GM12878 (cell line): ENCODE results near the gene ASAP3. TPM values are rescaled to one million over a fixed set of nuclear protein-coding genes. Genes with fewer than 3 reads are reported as not detected.

Source experiments
- ATAC-seq: fragments of 200-7000 bp; cut with Tn5 transposase; 3 replicates; pipeline ENCODE4 v1.9.1; 2020; ENCODE audit warnings: mild to moderate bottlenecking, moderate library complexity
- BruUV-seq: library from RNA; stranded (reverse); fragments of 400-500 nt; replicated peaks from 2 replicates; lab custom pipeline; 2021; lab: Mats Ljungman, UMichigan
- CTCF ChIA-PET: fragments of 300-600 bp; sonication (Branson Sonifier 250); formaldehyde crosslinking; extraction: SDS; loops from one replicate; lab custom pipeline; 2021; ENCODE audit warnings: inconsistent platforms; lab: Yijun Ruan, JAX
- POLR2A ChIA-PET: fragments of 350-600 bp; formaldehyde crosslinking; extraction: SDS; loops from one replicate; lab custom pipeline; 2021; ENCODE audit warnings: inconsistent platforms; lab: Charles Lee
- RAD21 ChIA-PET: fragments of 300-600 bp; sonication (Branson Sonifier 250); formaldehyde crosslinking; loops from one replicate; lab custom pipeline; 2023; ENCODE audit warnings: antibody characterized with exemption; ENCODE audit not compliant: unreplicated experiment; lab: Charles Lee
- SMC1A ChIA-PET: fragments of 300-600 bp; sonication (Branson Sonifier 250); formaldehyde crosslinking; loops from one replicate; lab custom pipeline; 2023; ENCODE audit not compliant: unreplicated experiment, uncharacterized antibody; lab: Charles Lee
- DNase-seq: peaks from one replicate; pipeline ENCODE4 v3.0.0-alpha.2; 2011; ENCODE audit warnings: low read depth, low spot score
- FAIRE-seq: peaks from 3 replicates; lab custom pipeline; 2011; peaks lifted over from hg19 to GRCh38; lab: Jason Lieb, UNC
- H2AFZ ChIP-seq: 2 replicates; pipeline ENCODE4 v1.6.0; 2011; ENCODE audit warnings: low read depth, low read length, control low read depth; ENCODE audit not compliant: control insufficient read depth
- H3K27ac ChIP-seq: 2 replicates; pipeline ENCODE4 v1.5.1; 2011; ENCODE audit warnings: control low read depth; ENCODE audit not compliant: control insufficient read depth, insufficient read depth
- H3K27me3 ChIP-seq, 2 experiments: replicated peaks in 1 of 2; 2 replicates each; pipeline versions ENCODE4 v1.6.0 to v1.6.1; 2011; ENCODE audit warnings: low read length in 1 of 2; ENCODE audit not compliant: control insufficient read depth in 2 of 2, insufficient read depth in 2 of 2
- H3K36me3 ChIP-seq, 2 experiments: 2 replicates each; pipeline ENCODE4 v1.5.1; 2011; ENCODE audit warnings: low read length in 1 of 2; ENCODE audit not compliant: control insufficient read depth in 2 of 2, insufficient read depth in 2 of 2
- H3K4me1 ChIP-seq: 2 replicates; pipeline ENCODE4 v1.6.1; 2011; ENCODE audit warnings: mild to moderate bottlenecking, low read length, moderate library complexity, mixed read lengths; ENCODE audit not compliant: control insufficient read depth, insufficient read depth
- H3K4me2 ChIP-seq: 2 replicates; pipeline ENCODE4 v1.6.0; 2011; ENCODE audit warnings: control low read depth; ENCODE audit not compliant: control insufficient read depth, insufficient read depth
- H3K4me3 ChIP-seq: fragments of 200-600 bp; sonication (generic); 2 replicates; pipeline ENCODE4 v1.5.1; 2016
- H3K79me2 ChIP-seq: 2 replicates; pipeline ENCODE4 v1.6.0; 2011; ENCODE audit warnings: low read length; ENCODE audit not compliant: control insufficient read depth, insufficient read depth
- H3K9ac ChIP-seq: 2 replicates; pipeline ENCODE4 v1.8.0; 2011; ENCODE audit warnings: low read length, control low read depth, mixed read lengths; ENCODE audit not compliant: control insufficient read depth, insufficient read depth
- H3K9me3 ChIP-seq: replicated peaks from 3 replicates; pipeline ENCODE4 v1.5.1; 2011; ENCODE audit warnings: mild to moderate bottlenecking, low read length; ENCODE audit not compliant: control insufficient read depth, insufficient read depth
- H4K20me1 ChIP-seq: 2 replicates; pipeline ENCODE4 v1.6.0; 2011; ENCODE audit not compliant: control insufficient read depth, insufficient read depth
- BHLHE40 ChIP-seq, 2 experiments: fragments of 450-650 bp in 1 of 2; IDR thresholded peaks; 2 replicates each; pipeline ENCODE4 v1.6.1; 2011 to 2017; ENCODE audit warnings: low read depth in 2 of 2, borderline replicate concordance in 1 of 2, improper control_type of control experiment in 1 of 2, low read length in 1 of 2, mild to moderate bottlenecking in 1 of 2
- DPF2 ChIP-seq: fragments of 450-650 bp; IDR thresholded peaks from 2 replicates; pipeline ENCODE4 v1.6.1; 2017; ENCODE audit warnings: mild to moderate bottlenecking
- GABPA ChIP-seq: IDR thresholded peaks from 2 replicates; pipeline ENCODE4 v1.6.1; 2014; ENCODE audit warnings: antibody characterized with exemption, low read depth, mild to moderate bottlenecking, inconsistent platforms
- HDAC6 ChIP-seq: fragments of 200-600 bp; sonication (generic); IDR thresholded peaks from one replicate; pipeline ENCODE4 v1.8.0; 2017; ENCODE audit warnings: antibody characterized with exemption; ENCODE audit not compliant: unreplicated experiment
- HDGF ChIP-seq: fragments of 450-650 bp; IDR thresholded peaks from 2 replicates; pipeline ENCODE4 v1.6.1; 2016; ENCODE audit warnings: antibody characterized with exemption
- HSF1 ChIP-seq: fragments of 150-350 bp; IDR thresholded peaks from 2 replicates; pipeline ENCODE4 v1.6.1; 2014; ENCODE audit warnings: mild to moderate bottlenecking, low read depth, low read length
- KLF5 ChIP-seq: fragments of 450-650 bp; IDR thresholded peaks from 2 replicates; pipeline ENCODE4 v1.6.1; 2014; ENCODE audit warnings: mild to moderate bottlenecking; ENCODE audit not compliant: partially characterized antibody
- MLLT1 ChIP-seq: fragments of 450-650 bp; IDR thresholded peaks from 2 replicates; pipeline ENCODE4 v1.6.1; 2016; ENCODE audit warnings: mild to moderate bottlenecking
- NBN ChIP-seq: fragments of 450-650 bp; IDR thresholded peaks from 2 replicates; pipeline ENCODE4 v1.6.1; 2016
- RFX5 ChIP-seq: IDR thresholded peaks from 2 replicates; pipeline ENCODE4 v1.6.1; 2011; ENCODE audit warnings: low read depth, low read length, improper control_type of control experiment
- SREBF1 ChIP-seq: IDR thresholded peaks from 2 replicates; pipeline ENCODE4 v1.6.1; 2012; ENCODE audit warnings: mild to moderate bottlenecking, low read length
- ZNF217 ChIP-seq: fragments of 450-650 bp; IDR thresholded peaks from 2 replicates; pipeline ENCODE4 v1.6.1; 2017; ENCODE audit warnings: antibody characterized with exemption, mild to moderate bottlenecking
- ZNF24 ChIP-seq: fragments of 450-650 bp; IDR thresholded peaks from 2 replicates; pipeline ENCODE4 v1.6.1; 2017; ENCODE audit warnings: antibody characterized with exemption, mild to moderate bottlenecking
- WGBS: methylation state at CpG from one replicate; pipeline ENCODE4 v1.1.6; 2016; ENCODE audit warnings: low lambda C conversion rate; ENCODE audit not compliant: insufficient replicate concordance, insufficient coverage; ENCODE audit errors: missing lambda C conversion rate; 5-methylcytosine and 5-hydroxymethylcytosine counted together
- in situ Hi-C: fragments of 300-500 bp; cut with MboI; formaldehyde crosslinking; loops from 9 replicates; pipeline ENCODE4 v1.14.3; 2018; ENCODE audit warnings: mixed read lengths
- intact Hi-C: fragments of 100-400 bp; cut with micrococcal nuclease; formaldehyde crosslinking; loops from one replicate; pipeline ENCODE4 v1.14.2; 2022; ENCODE audit not compliant: unreplicated experiment
- polyA plus RNA-seq, 11 experiments: library from polyadenylated mRNA; depleted of rRNA in 4 of 11; unstranded in 6 of 11; stranded (reverse) in 5 of 11; fragments of >200 nt; fragmentation: Nextera tagmentation in 4 of 11; fragmentation: Illumina TruSeq in 1 of 11; extraction: Ambion mirVana in 4 of 11; extraction: Trizol in 1 of 11; gene quantifications; 1 replicate in 1 of 11; 2 replicates in 10 of 11; pipeline versions ENCODE4 v1.2.1 to v1.2.3, GENCODE V29; 2011 to 2016; ENCODE audit warnings: inconsistent platforms in 2 of 11, missing spikeins in 2 of 11, low read depth in 1 of 11
- total RNA-seq, 4 experiments: library from RNA; depleted of rRNA in 3 of 4; stranded (reverse); fragments of >200 nt in 3 of 4; fragmentation: Illumina TruSeq in 1 of 4; extraction: Trizol in 1 of 4; gene quantifications; 2 replicates each; pipeline versions ENCODE4 v1.2.1 to v1.2.3, GENCODE V29; 2013 to 2021
- TF ChIP-seq, protein P1 (sequence below): IDR thresholded peaks from 2 replicates; pipeline ENCODE4 v1.6.1; 2011; ENCODE audit warnings: borderline replicate concordance, low read depth, mild to moderate bottlenecking, moderate library complexity, low read length; ENCODE audit not compliant: insufficient read depth, poor library complexity, severe bottlenecking
- TF ChIP-seq, protein P2 (sequence below): IDR thresholded peaks from 2 replicates; pipeline ENCODE4 v1.6.1; 2012; ENCODE audit warnings: low read depth, low read length, improper control_type of control experiment
- TF ChIP-seq, protein P3 (sequence below): fragments of 450-650 bp; IDR thresholded peaks from 2 replicates; pipeline ENCODE4 v1.6.1; 2016; ENCODE audit warnings: mild to moderate bottlenecking

Gene ASAP3
- total and polyA plus RNA-seq, 10 of the 15 experiments (the other 5 are each of a cell fraction or from before 2014, with no cell fraction given), result 0.04 to 0.92 (median 0.34) TPM; not detected in 1

DNA sequence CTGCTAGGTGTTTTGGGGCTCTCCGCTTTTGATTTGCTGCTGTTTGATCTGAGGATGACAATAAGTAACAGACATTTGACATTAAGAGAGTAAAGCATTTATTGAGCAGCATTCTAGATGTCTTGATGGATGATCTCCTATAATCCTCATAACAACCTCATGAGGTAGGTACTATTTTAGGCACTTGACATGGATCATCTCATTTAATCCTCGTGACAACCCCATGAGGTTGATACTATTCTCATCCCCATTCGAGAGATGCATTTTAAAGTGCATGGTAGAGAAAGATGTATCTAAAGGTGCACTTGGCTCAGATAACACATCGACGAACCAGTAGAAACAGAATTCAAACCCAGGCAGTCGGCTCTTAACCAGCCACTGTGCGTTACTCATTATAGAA is 86.1 kb downstream of the ASAP3 start (continued):
- TF ChIP-seq, protein P1, sequence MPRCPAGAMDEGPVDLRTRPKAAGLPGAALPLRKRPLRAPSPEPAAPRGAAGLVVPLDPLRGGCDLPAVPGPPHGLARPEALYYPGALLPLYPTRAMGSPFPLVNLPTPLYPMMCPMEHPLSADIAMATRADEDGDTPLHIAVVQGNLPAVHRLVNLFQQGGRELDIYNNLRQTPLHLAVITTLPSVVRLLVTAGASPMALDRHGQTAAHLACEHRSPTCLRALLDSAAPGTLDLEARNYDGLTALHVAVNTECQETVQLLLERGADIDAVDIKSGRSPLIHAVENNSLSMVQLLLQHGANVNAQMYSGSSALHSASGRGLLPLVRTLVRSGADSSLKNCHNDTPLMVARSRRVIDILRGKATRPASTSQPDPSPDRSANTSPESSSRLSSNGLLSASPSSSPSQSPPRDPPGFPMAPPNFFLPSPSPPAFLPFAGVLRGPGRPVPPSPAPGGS, result no peak
- TF ChIP-seq HDGF, result no peak
- TF ChIP-seq DPF2, result no peak

- H3K27me3 ChIP-seq, result peaks cover 0 to 2% of the 10 kb centered on the region in 2 experiments; a peak in 1 of 4 replicates
- H4K20me1 ChIP-seq, result no peaks in the 10 kb centered on the region
- SMC1A ChIA-PET, result no interaction called here
- no peak overlapping the region for H2AFZ ChIP-seq
- POLR2A ChIA-PET, result interaction anchor here (0.7 kb wide), 1 partner anchor 378 kb away, joined by 5 read pairs; no protein-coding TSS in a partner anchor
- CTCF ChIA-PET, result interaction anchor here (1.0 kb wide), 1 partner anchor 8 kb away, joined by 3 read pairs; no protein-coding TSS in a partner anchor
- no TSS peak for BruUV-seq
- no peak overlapping the region for H3K9ac ChIP-seq
- no peak overlapping the region for H3K27ac ChIP-seq
- H3K9me3 ChIP-seq, result no peaks in the 10 kb centered on the region
- H3K79me2 ChIP-seq, result no peaks in the 10 kb centered on the region
- H3K4me2 ChIP-seq, result no peak overlapping the region
- WGBS, result 21% methylated on average over 2 of the region's 2 CpGs
- no peak for ATAC-seq
- FAIRE-seq, result no peak
- no peaks in the 10 kb centered on the region for H3K4me1 ChIP-seq
- no peak overlapping the region for H3K4me3 ChIP-seq
- intact Hi-C loops (no loop called here), in situ Hi-C loops (no loop called here)
- RAD21 ChIA-PET, result no interaction called here
- no peaks in the 10 kb centered on the region for H3K36me3 ChIP-seq
- DNase-seq, result no peak
- TF ChIP-seq SREBF1 (no peak), MLLT1 (no peak), NBN (no peak), ZNF217 (no peak), ZNF24 (no peak), HDAC6 (no peak), HSF1 (no peak), RFX5 (no peak), GABPA (no peak), KLF5 (no peak), BHLHE40 (IDR thresholded peaks at IDR 0.05; ENCODE audit: borderline replicate concordance in 1 of 2, low read depth in 2 of 2, low read length in 1 of 2) (no peak)
- TF ChIP-seq, protein P2, sequence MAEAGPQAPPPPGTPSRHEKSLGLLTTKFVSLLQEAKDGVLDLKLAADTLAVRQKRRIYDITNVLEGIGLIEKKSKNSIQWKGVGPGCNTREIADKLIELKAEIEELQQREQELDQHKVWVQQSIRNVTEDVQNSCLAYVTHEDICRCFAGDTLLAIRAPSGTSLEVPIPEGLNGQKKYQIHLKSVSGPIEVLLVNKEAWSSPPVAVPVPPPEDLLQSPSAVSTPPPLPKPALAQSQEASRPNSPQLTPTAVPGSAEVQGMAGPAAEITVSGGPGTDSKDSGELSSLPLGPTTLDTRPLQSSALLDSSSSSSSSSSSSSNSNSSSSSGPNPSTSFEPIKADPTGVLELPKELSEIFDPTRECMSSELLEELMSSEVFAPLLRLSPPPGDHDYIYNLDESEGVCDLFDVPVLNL, result no peak
- TF ChIP-seq, protein P3, sequence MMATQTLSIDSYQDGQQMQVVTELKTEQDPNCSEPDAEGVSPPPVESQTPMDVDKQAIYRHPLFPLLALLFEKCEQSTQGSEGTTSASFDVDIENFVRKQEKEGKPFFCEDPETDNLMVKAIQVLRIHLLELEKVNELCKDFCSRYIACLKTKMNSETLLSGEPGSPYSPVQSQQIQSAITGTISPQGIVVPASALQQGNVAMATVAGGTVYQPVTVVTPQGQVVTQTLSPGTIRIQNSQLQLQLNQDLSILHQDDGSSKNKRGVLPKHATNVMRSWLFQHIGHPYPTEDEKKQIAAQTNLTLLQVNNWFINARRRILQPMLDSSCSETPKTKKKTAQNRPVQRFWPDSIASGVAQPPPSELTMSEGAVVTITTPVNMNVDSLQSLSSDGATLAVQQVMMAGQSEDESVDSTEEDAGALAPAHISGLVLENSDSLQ, result no peak
These were observed 87.6 kb downstream of the ASAP3 start for GRCh38 chr1:23396380-23396779.
